PC-3 (cell line): Measurements from ENCODE around the gene IRF2BP1. TPM values are rescaled to one million over a fixed set of nuclear protein-coding genes. Genes with fewer than 3 reads are reported as not detected.
"Not testable (repeated sequence)": the region's sequence is repeated elsewhere in the genome, so short reads cannot be mapped to it uniquely, and the experiment has no call there.

ENCODE experiments used
- ATAC-seq: fragments of 200-7000 bp; cut with Tn5 transposase; 2 replicates; pipeline ENCODE4 v1.9.1; 2020; ENCODE audit warnings: mild to moderate bottlenecking, moderate library complexity
- BruUV-seq: library from RNA; stranded (reverse); fragments of 400-500 nt; replicated peaks from 2 replicates; lab custom pipeline; 2021; lab: Mats Ljungman, UMichigan
- CTCF ChIA-PET: fragments of 300-600 bp; sonication (Branson Sonifier 250); formaldehyde crosslinking; loops from one replicate; lab custom pipeline; 2022; ENCODE audit warnings: antibody characterized with exemption; lab: Charles Lee
- POLR2A ChIA-PET: fragments of 300-600 bp; sonication (Branson Sonifier 250); formaldehyde crosslinking; loops from one replicate; lab custom pipeline; 2022; ENCODE audit warnings: antibody characterized with exemption; ENCODE audit not compliant: unreplicated experiment; lab: Charles Lee
- DNase-seq: peaks from one replicate; pipeline ENCODE4 v3.0.0-alpha.2; 2015
- H2AFZ ChIP-seq: fragments of 300-600 bp; sonication (generic); 2 replicates; pipeline ENCODE4 v1.6.0; 2016; ENCODE audit warnings: antibody characterized with exemption, low read length
- H3F3A ChIP-seq: fragments of 300-600 bp; sonication (generic); one replicate; pipeline ENCODE4 v1.6.0; 2017; ENCODE audit warnings: antibody characterized with exemption, low read length, control low read depth, mild to moderate bottlenecking; ENCODE audit not compliant: unreplicated experiment
- H3K27ac ChIP-seq: fragments of 300-600 bp; sonication (generic); 2 replicates; pipeline ENCODE4 v1.5.1; 2016; ENCODE audit warnings: mild to moderate bottlenecking, low read length
- H3K27me3 ChIP-seq: fragments of 300-600 bp; sonication (generic); 2 replicates; pipeline ENCODE4 v1.6.1; 2016; ENCODE audit warnings: low read length, mixed read lengths
- H3K36me3 ChIP-seq: fragments of 300-600 bp; sonication (generic); 2 replicates; pipeline ENCODE4 v1.6.1; 2016; ENCODE audit warnings: low read depth, mixed run types, low read length, mixed read lengths
- H3K4me1 ChIP-seq: fragments of 300-600 bp; sonication (generic); 2 replicates; pipeline ENCODE4 v1.5.1; 2016; ENCODE audit warnings: low read length; ENCODE audit not compliant: insufficient read depth
- H3K4me2 ChIP-seq: fragments of 300-600 bp; sonication (generic); 2 replicates; pipeline ENCODE4 v1.6.0; 2016; ENCODE audit warnings: low read length
- H3K4me3 ChIP-seq: fragments of 300-600 bp; sonication (generic); 2 replicates; pipeline ENCODE4 v1.5.1; 2016; ENCODE audit warnings: mild to moderate bottlenecking, low read length, mixed read lengths
- H3K79me2 ChIP-seq: fragments of 300-600 bp; sonication (generic); 2 replicates; pipeline ENCODE4 v1.6.1; 2017; ENCODE audit warnings: low read length, mixed read lengths
- H3K9ac ChIP-seq: fragments of 300-600 bp; sonication (generic); 2 replicates; pipeline ENCODE4 v1.6.0; 2016; ENCODE audit warnings: mild to moderate bottlenecking, low read length
- H3K9me2 ChIP-seq: fragments of 300-600 bp; sonication (generic); replicated peaks from 2 replicates; pipeline ENCODE4 v1.6.1; 2016; ENCODE audit warnings: mixed run types, low read length, mixed read lengths
- H3K9me3 ChIP-seq: fragments of 300-600 bp; sonication (generic); 2 replicates; pipeline ENCODE4 v1.6.1; 2016; ENCODE audit warnings: low read length, mixed read lengths
- H4K20me1 ChIP-seq: fragments of 300-600 bp; sonication (generic); 2 replicates; pipeline ENCODE4 v1.6.1; 2016; ENCODE audit warnings: low read length, mixed read lengths
- CTCF ChIP-seq: fragments of 300-600 bp; sonication (generic); conservative IDR thresholded peaks from 2 replicates; pipeline ENCODE4 v1.5.1; 2017; ENCODE audit warnings: antibody characterized with exemption, low read depth, mild to moderate bottlenecking, low read length
- EZH2 ChIP-seq: fragments of 300-600 bp; sonication (generic); IDR thresholded peaks from one replicate; pipeline ENCODE4 v1.6.1; 2017; ENCODE audit warnings: antibody characterized with exemption, mild to moderate bottlenecking, low read length; ENCODE audit not compliant: unreplicated experiment
- EZH2phosphoT487 ChIP-seq: fragments of 300-600 bp; sonication (generic); IDR thresholded peaks from 2 replicates; pipeline ENCODE4 v1.6.1; 2018; ENCODE audit warnings: mild to moderate bottlenecking, antibody characterized with exemption, low read length, borderline replicate concordance
- intact Hi-C: fragments of 100-400 bp; cut with micrococcal nuclease; formaldehyde crosslinking; loops from 2 replicates; pipeline ENCODE4 v1.9.0; 2023
- total RNA-seq: library from RNA; depleted of rRNA; stranded (reverse); fragments of >200 nt; gene quantifications from 2 replicates; pipeline ENCODE4 v1.2.3, GENCODE V29; 2014

IRF2BP1 gene
- total RNA-seq, 1 experiment from 2014 or later = 31.5 TPM

GRCh38 chr19:45899919-45900589 is 14.1 kb upstream of the IRF2BP1 start:
- peaks cover 10% of the 10 kb centered on the region; the same call in 1 of the 2 replicates for H3K79me2 ChIP-seq
- POLR2A ChIA-PET = no interaction called here

GRCh38 chr19:45899253-45899652 is 13.3 kb upstream of the IRF2BP1 start:
- H2AFZ ChIP-seq = no peak overlapping the region
- H3K4me2 ChIP-seq = no peak overlapping the region
- no peak for ATAC-seq
- peaks cover 7% of the 10 kb centered on the region; the same call in 1 of the 2 replicates for H3K4me1 ChIP-seq
- no peaks in the 10 kb centered on the region for H3F3A ChIP-seq
- peaks cover 10% of the 10 kb centered on the region; the same call in 1 of the 2 replicates for H3K79me2 ChIP-seq
- ChIA-PET POLR2A (no interaction called here), CTCF (no interaction called here)
- H3K27ac ChIP-seq = no peak overlapping the region
- intact Hi-C loops = no loop called here
- no peaks in the 10 kb centered on the region for H3K9me3 ChIP-seq
- H3K36me3 ChIP-seq = no peaks in the 10 kb centered on the region
- H3K9me2 ChIP-seq = no peaks in the 10 kb centered on the region
- DNase-seq = no peak
- H3K9ac ChIP-seq = no peak overlapping the region
- no peak for TF ChIP-seq EZH2phosphoT487
- TF ChIP-seq EZH2 = no peak
- BruUV-seq = no TSS peak
- no peak overlapping the region for H3K4me3 ChIP-seq
- H3K27me3 ChIP-seq = no peaks in the 10 kb centered on the region
- H4K20me1 ChIP-seq = no peaks in the 10 kb centered on the region

More at GRCh38 chr19:45899919-45900589, 14.1 kb upstream of the IRF2BP1 start:
- no peak overlapping the region for H2AFZ ChIP-seq
- no TSS peak for BruUV-seq
- DNase-seq (no peak), ATAC-seq (no peak)
- peak overlapping the region; percentile 93; the same call in 1 of the 2 replicates for H3K4me2 ChIP-seq
- CTCF ChIA-PET = no interaction called here
- TF ChIP-seq EZH2phosphoT487 (no peak), CTCF (no peak), EZH2 (no peak)
- no peaks in the 10 kb centered on the region for H4K20me1 ChIP-seq
- no peaks in the 10 kb centered on the region for H3K27me3 ChIP-seq
- H3K27ac ChIP-seq = no peak overlapping the region
- H3K9me3 ChIP-seq = no peaks in the 10 kb centered on the region
- no peak overlapping the region for H3K9ac ChIP-seq
- intact Hi-C loops = no loop called here
- H3K4me1 ChIP-seq = peaks cover 7% of the 10 kb centered on the region; the same call in 1 of the 2 replicates
- H3K4me3 ChIP-seq = no peak overlapping the region
- H3K36me3 ChIP-seq = no peaks in the 10 kb centered on the region
- no peaks in the 10 kb centered on the region for H3F3A ChIP-seq
- H3K9me2 ChIP-seq = no peaks in the 10 kb centered on the region

- Histone ChIP-seq H3K9ac (no peak overlapping the region), H3F3A (no peaks in the 10 kb centered on the region), H3K9me2 (no peaks in the 10 kb centered on the region), H3K9me3 (no peaks in the 10 kb centered on the region), H3K4me1 (peaks cover 7% of the 10 kb centered on the region; the same call in 1 of the 2 replicates), H3K4me3 (no peak overlapping the region), H3K79me2 (peaks cover 10% of the 10 kb centered on the region; the same call in 1 of the 2 replicates), H3K36me3 (no peaks in the 10 kb centered on the region), H3K27ac (no peak overlapping the region), H2AFZ (no peak overlapping the region), H3K27me3 (no peaks in the 10 kb centered on the region), H4K20me1 (no peaks in the 10 kb centered on the region), H3K4me2 (no peak overlapping the region)
- DNase-seq (no peak), ATAC-seq (no peak)
- intact Hi-C loops = no loop called here
- ChIA-PET POLR2A (no interaction called here), CTCF (no interaction called here)
- TF ChIP-seq EZH2 = no peak
- no peak for TF ChIP-seq EZH2phosphoT487
- no peak for TF ChIP-seq CTCF
- no TSS peak for BruUV-seq
These were observed 11.4 kb upstream of the IRF2BP1 start for GRCh38 chr19:45897261-45897812.

GRCh38 chr19:45895983-45896599 is 10.2 kb upstream of the IRF2BP1 start:
- H3K79me2 ChIP-seq, H3K36me3 ChIP-seq, H3K9ac ChIP-seq, H3K4me1 ChIP-seq, DNase-seq, H4K20me1 ChIP-seq, H3K4me2 ChIP-seq, H3K9me2 ChIP-seq, BruUV-seq, intact Hi-C loops, CTCF ChIA-PET, H3F3A ChIP-seq, H3K9me3 ChIP-seq, H3K27ac ChIP-seq, H3K4me3 ChIP-seq, ATAC-seq, H3K27me3 ChIP-seq, H2AFZ ChIP-seq, POLR2A ChIA-PET: not testable (repeated sequence)
